ENCODE results near the gene FAM3D. TPM values are rescaled to one million over a fixed set of nuclear protein-coding genes. Genes with fewer than 3 reads are reported as not detected.

The FAM3D gene
- total RNA-seq, 4 donors from 2014 or later = 1.9 to 33.2 TPM; not detected in 2

GRCh38 chr3:58690490-58690889 lies 23.9 kb upstream of the FAM3D start:
- Histone ChIP-seq H3K36me3 (no peaks in the 10 kb centered on the region), H3K9me3 (peaks cover 0 to 11% (median 0%) of the 10 kb centered on the region in 3 donors), H3K4me1 (no peaks in the 10 kb centered on the region), H3K4me3 (no peak overlapping the region), H3K27ac (no peak overlapping the region), H3K27me3 (no peaks in the 10 kb centered on the region)
- 100% methylated on average over 1 of the region's 2 CpGs; no CpG with 5 or more reads in 1 of the 2 donors for WGBS, 2 donors (ENCODE audit: low coverage in 1 of 2)
- TF ChIP-seq CTCF (IDR thresholded peaks at IDR 0.05) (no peak), POLR2A (IDR thresholded peaks at IDR 0.05) (no peak), POLR2AphosphoS5 (IDR thresholded peaks at IDR 0.05) (no peak), EP300 (IDR thresholded peaks at IDR 0.05) (no peak)
- no peak for ATAC-seq

GRCh38 chr3:58688574-58688973 lies 22.0 kb upstream of the FAM3D start:
- Histone ChIP-seq H3K9me3 (peaks cover 0 to 11% (median 0%) of the 10 kb centered on the region in 3 donors), H3K27ac (no peak overlapping the region), H3K4me1 (no peaks in the 10 kb centered on the region), H3K27me3 (no peaks in the 10 kb centered on the region), H3K4me3 (no peak overlapping the region), H3K36me3 (no peaks in the 10 kb centered on the region)
- WGBS, 2 donors (ENCODE audit: low coverage in 1 of 2) = 80 to 92% methylated on average over 1 to 2 of the region's 4 CpGs
- ATAC-seq = no peak
- TF ChIP-seq POLR2AphosphoS5 (IDR thresholded peaks at IDR 0.05) = no peak

GRCh38 chr3:58686847-58687246 lies 20.3 kb upstream of the FAM3D start:
- Histone ChIP-seq H3K27ac (no peak overlapping the region), H3K27me3 (no peaks in the 10 kb centered on the region), H3K9me3 (peaks cover 0 to 11% (median 0%) of the 10 kb centered on the region in 3 donors), H3K4me1 (no peaks in the 10 kb centered on the region), H3K4me3 (no peak overlapping the region), H3K36me3 (no peaks in the 10 kb centered on the region)
- WGBS, 2 donors (ENCODE audit: low coverage in 1 of 2) = 92 to 100% methylated on average over 1 to 2 of the region's 4 CpGs
- TF ChIP-seq EP300 (IDR thresholded peaks at IDR 0.05) = no peak
- no peak for ATAC-seq

GRCh38 chr3:58685641-58686040 lies 19.1 kb upstream of the FAM3D start:
- Histone ChIP-seq H3K27me3 (no peaks in the 10 kb centered on the region), H3K4me1 (no peaks in the 10 kb centered on the region), H3K36me3 (no peaks in the 10 kb centered on the region), H3K27ac (no peak overlapping the region), H3K9me3 (peaks cover 0 to under 1% (median 0%) of the 10 kb centered on the region in 3 donors), H3K4me3 (no peak overlapping the region)
- ATAC-seq = no peak
- WGBS, 2 donors (ENCODE audit: low coverage in 1 of 2) = 83 to 84% methylated on average over 8 to 10 of the region's 10 CpGs
- TF ChIP-seq EP300 (IDR thresholded peaks at IDR 0.05) = no peak
- no peak for TF ChIP-seq POLR2AphosphoS5 (IDR thresholded peaks at IDR 0.05)
- no peak for TF ChIP-seq CTCF (IDR thresholded peaks at IDR 0.05)
- TF ChIP-seq POLR2A (IDR thresholded peaks at IDR 0.05) = no peak

- Histone ChIP-seq H3K9me3 (no peaks in the 10 kb centered on the region), H3K27me3 (peaks cover 16% of the 10 kb centered on the region), H3K36me3 (no peaks in the 10 kb centered on the region), H3K27ac (no peak overlapping the region), H3K4me1 (no peaks in the 10 kb centered on the region), H3K4me3 (no peak overlapping the region)
- TF ChIP-seq EP300 (IDR thresholded peaks at IDR 0.05) = no peak
- no peak for TF ChIP-seq POLR2A (IDR thresholded peaks at IDR 0.05)
- TF ChIP-seq POLR2AphosphoS5 (IDR thresholded peaks at IDR 0.05) = no peak
- no peak for TF ChIP-seq CTCF (IDR thresholded peaks at IDR 0.05)
- WGBS, 2 donors (ENCODE audit: low coverage in 1 of 2) = 100% methylated on average over 1 of the region's 4 CpGs; no CpG with 5 or more reads in 1 of the 2 donors
- no peak for ATAC-seq
Observed at GRCh38 chr3:58683466-58683865, 16.9 kb upstream of the FAM3D start.

GRCh38 chr3:58683001-58683458 lies 16.5 kb upstream of the FAM3D start:
- TF ChIP-seq POLR2AphosphoS5 (IDR thresholded peaks at IDR 0.05) (no peak), CTCF (IDR thresholded peaks at IDR 0.05) (no peak)
- H3K9me3 ChIP-seq = no peaks in the 10 kb centered on the region
- H3K27me3 ChIP-seq = peaks cover 16% of the 10 kb centered on the region
- 75 to 77% methylated on average over 4 to 5 of the region's 5 CpGs for WGBS, 2 donors (ENCODE audit: low coverage in 1 of 2)
- ATAC-seq = no peak
- no peaks in the 10 kb centered on the region for H3K4me1 ChIP-seq
- no peak overlapping the region for H3K4me3 ChIP-seq
- no peaks in the 10 kb centered on the region for H3K36me3 ChIP-seq
- H3K27ac ChIP-seq = no peak overlapping the region
